ENCODE data around the gene MCM7. TPM values are rescaled to one million over a fixed set of nuclear protein-coding genes. Genes with fewer than 3 reads are reported as not detected.

The MCM7 gene
- total RNA-seq, 2 donors from 2014 or later = 8.3 to 13.0 TPM

DNA sequence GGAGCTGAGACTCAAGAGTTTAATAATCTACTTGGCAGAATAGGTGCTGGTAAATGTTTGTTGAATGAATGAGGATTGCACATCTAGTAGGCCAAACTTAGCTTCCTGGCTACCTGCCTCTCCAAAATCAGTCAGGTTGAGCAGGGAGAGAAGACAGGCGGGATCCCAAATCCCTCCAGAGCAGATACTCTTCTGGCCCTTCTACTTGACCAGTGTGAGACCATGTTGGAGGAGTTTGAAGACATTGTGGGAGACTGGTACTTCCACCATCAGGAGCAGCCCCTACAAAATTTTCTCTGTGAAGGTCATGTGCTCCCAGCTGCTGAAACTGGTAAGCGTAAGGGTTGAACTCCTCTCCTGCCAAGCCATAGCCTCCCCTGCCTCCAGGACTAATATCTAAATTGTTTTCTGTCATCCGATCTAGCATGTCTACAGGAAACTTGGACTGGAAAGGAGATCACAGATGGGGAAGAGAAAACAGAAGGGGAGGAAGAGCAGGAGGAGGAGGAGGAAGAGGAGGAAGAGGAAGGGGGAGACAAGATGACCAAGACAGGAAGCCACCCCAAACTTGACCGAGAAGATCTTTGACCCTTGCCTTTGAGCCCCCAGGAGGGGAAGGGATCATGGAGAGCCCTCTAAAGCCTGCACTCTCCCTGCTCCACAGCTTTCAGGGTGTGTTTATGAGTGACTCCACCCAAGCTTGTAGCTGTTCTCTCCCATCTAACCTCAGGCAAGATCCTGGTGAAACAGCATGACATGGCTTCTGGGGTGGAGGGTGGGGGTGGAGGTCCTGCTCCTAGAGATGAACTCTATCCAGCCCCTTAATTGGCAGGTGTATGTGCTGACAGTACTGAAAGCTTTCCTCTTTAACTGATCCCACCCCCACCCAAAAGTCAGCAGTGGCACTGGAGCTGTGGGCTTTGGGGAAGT is 23.4 kb upstream of the MCM7 start:
- H3K4me1 ChIP-seq = peaks cover 0 to 37% of the 10 kb centered on the region in 2 donors
- TF ChIP-seq, protein P1, sequence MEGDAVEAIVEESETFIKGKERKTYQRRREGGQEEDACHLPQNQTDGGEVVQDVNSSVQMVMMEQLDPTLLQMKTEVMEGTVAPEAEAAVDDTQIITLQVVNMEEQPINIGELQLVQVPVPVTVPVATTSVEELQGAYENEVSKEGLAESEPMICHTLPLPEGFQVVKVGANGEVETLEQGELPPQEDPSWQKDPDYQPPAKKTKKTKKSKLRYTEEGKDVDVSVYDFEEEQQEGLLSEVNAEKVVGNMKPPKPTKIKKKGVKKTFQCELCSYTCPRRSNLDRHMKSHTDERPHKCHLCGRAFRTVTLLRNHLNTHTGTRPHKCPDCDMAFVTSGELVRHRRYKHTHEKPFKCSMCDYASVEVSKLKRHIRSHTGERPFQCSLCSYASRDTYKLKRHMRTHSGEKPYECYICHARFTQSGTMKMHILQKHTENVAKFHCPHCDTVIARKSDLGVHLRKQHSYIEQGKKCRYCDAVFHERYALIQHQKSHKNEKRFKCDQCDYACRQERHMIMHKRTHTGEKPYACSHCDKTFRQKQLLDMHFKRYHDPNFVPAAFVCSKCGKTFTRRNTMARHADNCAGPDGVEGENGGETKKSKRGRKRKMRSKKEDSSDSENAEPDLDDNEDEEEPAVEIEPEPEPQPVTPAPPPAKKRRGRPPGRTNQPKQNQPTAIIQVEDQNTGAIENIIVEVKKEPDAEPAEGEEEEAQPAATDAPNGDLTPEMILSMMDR (IDR thresholded peaks at IDR 0.05) = no peak
- no peak for DNase-seq (ENCODE audit: low spot score)
- H3K9me3 ChIP-seq = no peaks in the 10 kb centered on the region
- no peak overlapping the region for H3K27ac ChIP-seq
- no peaks in the 10 kb centered on the region for H3K27me3 ChIP-seq
- no peaks in the 10 kb centered on the region for H3K36me3 ChIP-seq
- H3K4me3 ChIP-seq = no peak overlapping the region

DNA sequence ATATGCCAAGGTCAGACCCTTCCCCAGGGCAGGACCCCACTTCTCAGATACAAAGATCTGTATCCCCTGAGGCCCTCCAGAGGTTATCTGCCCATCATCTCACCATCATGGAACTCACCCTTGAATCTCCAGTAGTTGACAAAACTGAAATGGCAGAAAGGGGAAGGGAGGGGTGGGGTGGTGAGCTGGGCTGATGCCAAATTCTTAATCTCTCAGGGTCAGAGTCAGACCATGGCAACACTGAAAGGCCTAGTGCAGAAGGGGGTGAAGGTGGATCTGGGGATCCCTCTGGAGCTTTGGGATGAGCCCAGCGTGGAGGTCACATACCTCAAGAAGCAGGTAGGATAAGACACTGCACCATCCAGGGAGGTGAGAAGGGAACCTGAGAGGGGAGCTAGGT is 21.4 kb upstream of the MCM7 start:
- Histone ChIP-seq H3K4me1 (peaks cover 0 to 37% of the 10 kb centered on the region in 2 donors), H3K36me3 (no peaks in the 10 kb centered on the region), H3K27me3 (no peaks in the 10 kb centered on the region), H3K4me3 (no peak overlapping the region), H3K27ac (no peak overlapping the region), H3K9me3 (no peaks in the 10 kb centered on the region)
- TF ChIP-seq, protein P1 (IDR thresholded peaks at IDR 0.05) = no peak
- DNase-seq (ENCODE audit: low spot score) = no peak

DNA sequence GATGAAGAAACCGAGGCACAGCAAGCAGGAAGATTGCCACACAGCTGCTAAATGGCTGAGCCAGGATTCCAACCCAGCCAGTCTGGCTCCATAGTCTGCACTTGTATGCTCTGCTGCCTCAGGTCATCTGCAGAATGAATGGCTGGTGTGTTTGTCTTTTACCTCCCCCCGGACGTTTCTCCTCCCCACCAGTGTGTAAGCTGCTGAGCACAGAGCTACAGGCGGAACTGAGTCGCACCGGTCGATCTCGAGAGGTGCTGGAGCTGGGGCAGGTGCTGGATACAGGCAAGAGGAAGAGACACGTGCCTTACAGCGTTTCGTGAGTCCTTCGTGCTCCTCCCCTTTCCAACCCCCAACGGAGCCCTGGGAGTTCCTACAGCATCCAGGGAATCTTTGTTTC is 20.9 kb upstream of the MCM7 start:
- Histone ChIP-seq H3K9me3 (no peaks in the 10 kb centered on the region), H3K36me3 (no peaks in the 10 kb centered on the region), H3K27ac (no peak overlapping the region), H3K4me3 (no peak overlapping the region), H3K4me1 (peaks cover 0 to 37% of the 10 kb centered on the region in 2 donors), H3K27me3 (no peaks in the 10 kb centered on the region)
- TF ChIP-seq, protein P1 (IDR thresholded peaks at IDR 0.05) = no peak
- no peak for DNase-seq (ENCODE audit: low spot score)

DNA sequence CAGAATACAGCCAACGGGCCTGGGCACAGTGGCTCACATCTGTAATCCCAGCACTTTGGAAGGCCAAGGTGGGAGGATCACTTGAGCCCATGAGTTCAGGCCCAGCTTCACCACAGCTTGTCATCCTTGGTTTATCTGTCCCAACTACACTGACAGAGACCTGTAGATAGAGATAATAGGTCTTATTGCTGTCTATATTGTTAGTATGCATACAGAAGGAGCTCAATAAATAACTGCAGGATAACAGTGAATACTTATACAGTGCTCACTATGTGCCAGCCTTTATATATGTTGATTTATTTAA is 19.5 kb upstream of the MCM7 start:
- DNase-seq (ENCODE audit: low spot score) = no peak
- Histone ChIP-seq H3K4me1 (peaks cover 0 to 29% of the 10 kb centered on the region in 2 donors), H3K4me3 (peak overlapping the region in 1 of 2 donors; percentile 75), H3K9me3 (no peaks in the 10 kb centered on the region), H3K27me3 (no peaks in the 10 kb centered on the region), H3K27ac (no peak overlapping the region), H3K36me3 (no peaks in the 10 kb centered on the region)
- TF ChIP-seq, protein P1 (IDR thresholded peaks at IDR 0.05) = no peak

DNA sequence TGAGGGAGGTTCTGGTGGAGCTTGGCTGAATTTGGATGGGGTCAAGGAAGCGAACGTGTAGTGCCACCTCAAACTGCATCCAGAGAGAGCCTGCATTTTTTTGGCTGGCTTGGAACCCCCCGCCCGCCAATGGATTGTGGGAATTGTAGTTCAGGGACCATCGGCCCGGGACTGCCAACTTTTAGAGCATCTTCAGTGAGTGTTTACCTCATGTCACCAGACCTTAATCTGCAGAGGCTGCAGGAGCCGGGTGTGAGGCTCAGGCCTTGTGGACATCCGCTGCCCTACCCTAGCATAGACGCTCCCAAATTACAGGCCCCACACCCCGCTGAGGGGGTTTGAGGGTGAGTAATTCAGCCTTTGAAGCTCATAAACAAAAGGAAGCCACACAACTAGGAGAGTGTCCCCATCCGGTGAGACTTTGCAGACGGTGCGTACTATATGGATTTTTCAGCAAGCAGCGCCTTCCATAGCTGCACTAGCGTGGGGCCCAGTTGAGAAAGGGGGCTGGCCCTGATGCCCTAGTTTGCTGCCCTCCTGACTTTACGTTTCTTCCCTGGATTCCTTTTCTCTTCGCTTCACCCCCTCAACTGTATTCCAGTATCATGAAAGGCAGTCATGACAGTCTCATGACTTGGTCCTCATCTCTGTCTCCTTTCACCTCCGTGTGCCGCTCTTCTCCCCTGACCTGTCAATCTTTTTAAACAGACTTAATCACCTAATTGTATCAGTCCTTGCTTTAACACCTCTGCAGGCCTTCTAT is 19.0 kb upstream of the MCM7 start:
- no peaks in the 10 kb centered on the region for H3K9me3 ChIP-seq
- TF ChIP-seq, protein P1 (IDR thresholded peaks at IDR 0.05) = no peak
- peak overlapping the region; percentile 88 for H3K27ac ChIP-seq
- peaks cover 0 to 24% of the 10 kb centered on the region in 2 donors for H3K4me1 ChIP-seq
- peak; percentile 80 for DNase-seq (ENCODE audit: low spot score)
- no peaks in the 10 kb centered on the region for H3K36me3 ChIP-seq
- H3K4me3 ChIP-seq = peak overlapping the region; percentile 75
- no peaks in the 10 kb centered on the region for H3K27me3 ChIP-seq

Data from right atrium auricular region (tissue), 2 donors.